ENCODE results near the gene NOL4L.

- TF ChIP-seq ESRRG (CRISPR knock-in tag; IDR thresholded peaks at IDR 0.05) (no peak), ZFP30 (CRISPR knock-in tag; IDR thresholded peaks at IDR 0.05) (no peak), OSR1 (CRISPR knock-in tag; IDR thresholded peaks at IDR 0.05) (no peak)
These were observed 121.3 kb downstream of the NOL4L start for GRCh38 chr20:32463642-32464400.

Measured in SK-N-SH treated with all-trans-retinoic acid at 6 μM for 48 hours (cell line).